GM12872 (cell line): Measurements from ENCODE around the gene MAP1A.

ENCODE experiments used
- TF ChIP-seq, protein P1 (sequence below): IDR thresholded peaks from 3 replicates; pipeline ENCODE4 v1.5.1; 2011; ENCODE audit warnings: low read depth, mild to moderate bottlenecking, low read length, moderate library complexity; ENCODE audit not compliant: insufficient read depth

MAP1A gene

DNA sequence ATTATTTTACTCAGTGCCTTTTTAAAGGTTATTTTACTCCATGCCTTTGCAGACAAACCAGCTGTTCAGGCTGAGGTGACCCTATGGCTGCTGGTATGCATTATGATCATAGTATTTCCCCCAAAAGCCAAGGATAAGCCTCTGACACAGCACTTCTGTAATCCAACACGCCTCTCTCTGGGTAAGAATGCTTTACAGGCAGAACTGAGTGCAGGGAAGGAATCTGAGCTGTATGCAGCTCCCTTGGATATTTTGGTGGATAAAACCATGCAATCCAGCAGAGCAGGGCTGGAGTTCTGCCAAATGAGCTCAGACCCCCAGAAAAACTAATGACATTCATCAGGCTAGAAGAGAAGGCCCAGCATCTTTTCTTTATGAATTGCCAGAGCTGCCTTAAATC, 11.7 kb upstream of the MAP1A start:
- TF ChIP-seq, protein P1, sequence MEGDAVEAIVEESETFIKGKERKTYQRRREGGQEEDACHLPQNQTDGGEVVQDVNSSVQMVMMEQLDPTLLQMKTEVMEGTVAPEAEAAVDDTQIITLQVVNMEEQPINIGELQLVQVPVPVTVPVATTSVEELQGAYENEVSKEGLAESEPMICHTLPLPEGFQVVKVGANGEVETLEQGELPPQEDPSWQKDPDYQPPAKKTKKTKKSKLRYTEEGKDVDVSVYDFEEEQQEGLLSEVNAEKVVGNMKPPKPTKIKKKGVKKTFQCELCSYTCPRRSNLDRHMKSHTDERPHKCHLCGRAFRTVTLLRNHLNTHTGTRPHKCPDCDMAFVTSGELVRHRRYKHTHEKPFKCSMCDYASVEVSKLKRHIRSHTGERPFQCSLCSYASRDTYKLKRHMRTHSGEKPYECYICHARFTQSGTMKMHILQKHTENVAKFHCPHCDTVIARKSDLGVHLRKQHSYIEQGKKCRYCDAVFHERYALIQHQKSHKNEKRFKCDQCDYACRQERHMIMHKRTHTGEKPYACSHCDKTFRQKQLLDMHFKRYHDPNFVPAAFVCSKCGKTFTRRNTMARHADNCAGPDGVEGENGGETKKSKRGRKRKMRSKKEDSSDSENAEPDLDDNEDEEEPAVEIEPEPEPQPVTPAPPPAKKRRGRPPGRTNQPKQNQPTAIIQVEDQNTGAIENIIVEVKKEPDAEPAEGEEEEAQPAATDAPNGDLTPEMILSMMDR: no peak

DNA sequence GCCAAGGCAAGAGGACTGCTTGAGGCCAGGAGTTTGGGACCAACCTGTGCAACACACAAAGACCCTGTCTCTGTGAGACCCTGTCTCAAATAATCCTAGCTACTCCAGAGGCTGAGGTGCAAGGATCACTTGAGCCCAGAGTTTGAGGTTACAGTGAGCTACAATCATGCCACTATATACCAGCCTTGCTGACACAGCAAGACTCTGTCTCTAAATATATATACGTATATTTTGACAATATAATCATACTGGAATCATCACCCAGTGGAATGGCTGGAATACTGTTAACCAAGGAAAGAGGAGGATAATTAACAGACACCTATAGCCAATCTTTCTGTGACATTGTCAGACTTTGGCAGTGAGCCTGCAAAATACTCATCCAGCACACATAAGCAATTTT, 9.0 kb upstream of the MAP1A start:
- TF ChIP-seq, protein P1: no peak

DNA sequence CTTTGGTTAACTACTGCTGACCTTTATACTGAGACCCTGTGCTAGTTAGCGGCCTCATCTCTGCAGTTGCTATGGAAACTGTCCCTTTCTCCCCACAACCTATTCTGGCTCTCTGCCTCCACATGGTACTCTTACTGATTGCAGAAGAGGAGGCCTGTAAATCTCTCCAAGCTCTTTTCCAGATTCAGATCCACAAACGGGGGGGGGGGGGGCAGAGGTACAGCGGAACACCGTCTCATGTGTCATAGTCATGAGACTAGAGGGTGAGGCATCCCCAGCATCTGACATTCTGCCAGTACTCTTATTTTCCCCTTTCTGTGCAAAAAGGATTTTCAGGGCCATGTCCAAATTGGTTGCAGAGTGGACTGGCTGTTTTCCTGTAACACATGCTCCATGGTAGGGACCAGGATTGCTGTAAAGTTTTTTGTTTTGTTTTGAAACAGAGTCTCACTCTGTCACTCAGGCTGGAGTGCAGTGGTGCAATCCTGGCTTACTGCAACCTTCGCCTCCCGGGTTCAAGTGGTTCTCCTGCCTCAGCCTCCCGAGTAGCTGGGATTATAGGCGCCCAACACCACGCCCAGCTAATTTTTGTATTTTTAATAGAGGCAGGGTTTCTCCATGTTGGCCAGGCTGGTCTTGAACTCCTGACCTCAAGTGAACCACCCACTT, 8.3 kb upstream of the MAP1A start:
- TF ChIP-seq, protein P1: no peak

DNA sequence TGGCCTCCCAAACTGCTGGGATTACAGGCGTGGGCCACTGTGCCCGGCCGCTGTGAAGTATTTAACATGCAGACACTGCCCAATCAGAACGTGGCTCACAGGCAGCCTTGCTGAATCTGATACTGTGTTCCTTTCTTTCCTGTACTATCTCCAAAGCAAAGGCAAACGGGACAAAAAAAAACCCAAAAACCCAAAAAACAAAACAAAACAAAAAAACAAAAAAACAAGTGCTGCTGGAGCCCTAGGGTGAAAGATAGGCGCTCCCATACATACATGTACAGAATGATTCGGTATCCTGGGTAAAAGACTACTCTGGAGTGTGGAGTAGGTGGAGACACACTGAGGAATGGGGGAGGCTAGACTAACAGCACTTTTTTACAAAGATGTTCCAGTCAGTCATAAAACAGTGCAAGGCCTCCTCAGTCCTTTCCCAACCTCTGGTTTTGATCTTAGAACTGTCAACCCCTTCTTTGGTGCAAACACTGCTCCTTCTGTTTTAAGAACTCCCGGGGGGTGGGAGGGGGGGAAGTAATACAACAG, 7.7 kb upstream of the MAP1A start:
- TF ChIP-seq, protein P1: no peak

DNA sequence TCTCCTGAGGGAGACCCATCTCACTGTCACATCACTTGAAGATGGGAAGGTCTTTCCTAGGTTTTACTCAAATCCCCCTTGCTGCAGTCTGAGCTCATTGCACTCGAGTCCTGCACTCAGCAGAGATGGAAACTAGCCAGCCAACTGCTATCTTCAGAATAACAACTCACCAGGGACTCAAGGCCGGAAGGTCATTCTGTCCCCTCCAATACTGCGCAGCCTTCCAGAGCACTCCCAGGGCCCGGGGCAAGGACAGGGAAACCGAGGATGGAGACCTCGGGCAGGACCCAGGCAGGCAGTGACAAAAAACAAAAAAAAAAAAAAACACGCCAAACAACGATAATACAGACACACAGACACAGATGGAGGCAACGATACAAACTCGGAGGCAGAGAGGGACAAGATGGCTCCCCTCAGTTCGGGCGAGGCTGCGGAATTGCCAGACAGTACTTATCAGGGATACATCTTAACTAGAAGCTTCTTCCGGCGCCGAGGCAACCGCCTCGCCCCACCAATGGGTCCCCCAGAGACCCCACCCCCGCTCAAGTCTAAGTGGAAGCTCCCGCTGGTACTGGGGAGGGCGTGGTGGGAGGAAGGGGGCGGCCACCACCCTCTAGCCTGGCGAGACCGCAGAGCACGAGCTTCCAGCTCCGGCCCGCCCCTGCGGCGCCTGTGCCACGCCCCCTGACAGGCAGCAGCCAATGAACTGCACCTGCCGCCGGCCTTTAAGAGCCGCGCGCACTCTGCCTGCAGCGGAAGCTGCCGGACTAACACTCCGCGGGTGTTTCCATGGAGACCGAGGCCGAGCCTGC, 7.0 kb upstream of the MAP1A start:
- TF ChIP-seq, protein P1: no peak

DNA sequence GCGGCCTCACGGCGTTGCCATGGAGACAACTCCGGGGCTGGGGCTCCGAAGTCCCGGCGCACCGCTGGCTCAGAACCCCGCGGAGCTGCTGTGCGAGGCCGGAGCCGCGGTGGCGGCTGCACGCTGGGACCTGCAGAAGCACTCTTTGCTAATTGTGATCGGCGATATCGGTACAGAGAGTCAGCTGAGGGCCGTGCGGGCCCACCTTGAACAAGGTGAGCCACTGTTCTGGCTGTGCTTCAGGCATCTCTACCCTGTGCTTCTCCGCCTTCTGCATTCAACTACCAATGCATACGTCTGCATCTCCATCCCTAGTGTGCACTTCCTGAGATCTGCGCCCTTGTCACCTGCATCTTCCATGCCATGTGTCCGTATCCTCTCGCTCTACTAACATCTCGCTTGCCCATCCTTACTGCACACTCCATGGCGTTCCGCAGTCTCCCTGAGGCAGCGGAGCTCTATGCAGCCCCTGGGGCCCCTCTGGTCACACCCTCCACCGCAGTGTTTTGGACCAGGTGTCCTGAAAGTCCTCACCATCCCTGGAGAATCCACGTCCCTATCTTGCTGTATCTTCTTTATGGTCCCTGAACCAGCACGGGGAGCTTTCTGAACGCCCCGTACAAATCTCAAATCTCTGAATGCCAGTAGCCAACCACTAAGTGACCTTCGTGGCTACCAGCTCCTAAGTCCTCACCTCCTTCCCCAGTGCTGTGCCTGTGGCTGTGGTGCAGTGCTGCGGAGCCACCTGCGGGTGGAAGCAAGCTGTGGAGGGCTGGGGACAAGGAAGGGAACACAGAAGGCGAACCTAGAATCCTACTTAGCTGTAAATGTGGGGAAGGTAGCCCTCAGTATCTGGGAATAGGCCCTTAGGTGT, 6.2 kb upstream of the MAP1A start:
- TF ChIP-seq, protein P1: peak; percentile 26; the same call in 1 of the 3 replicates

DNA sequence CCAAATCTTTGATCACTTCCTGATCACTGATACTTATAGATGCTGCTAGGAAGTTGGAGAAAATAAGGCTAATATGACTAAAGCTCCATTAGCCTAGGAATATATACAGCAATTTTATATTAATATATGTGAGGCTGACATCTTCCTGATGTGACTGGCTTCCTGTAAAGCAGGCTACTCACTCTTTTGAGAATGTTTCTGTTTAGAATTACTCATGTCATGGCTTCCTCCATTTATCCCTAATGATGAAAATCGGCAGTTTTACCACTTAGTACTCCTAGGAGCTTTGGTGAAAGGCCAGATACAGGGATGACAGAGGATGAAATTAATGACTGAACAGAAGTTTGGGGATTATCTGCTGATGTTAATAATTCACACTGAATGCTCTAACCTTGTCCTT, 3.9 kb upstream of the MAP1A start:
- TF ChIP-seq, protein P1: no peak
